KOPT-K1 (cell line): ENCODE data around the gene TMEM214.
"Not testable (repeated sequence)": the region's sequence is repeated elsewhere in the genome, so short reads cannot be mapped to it uniquely, and the experiment has no call there.

Source experiments
- H3K27ac ChIP-seq: fragments of 200-600 bp; sonication (generic); 2 replicates; pipeline ENCODE4 v1.5.1; 2016; ENCODE audit warnings: antibody characterized with exemption, mild to moderate bottlenecking, low read depth, low read length; ENCODE audit not compliant: poor library complexity, severe bottlenecking
- H3K36me3 ChIP-seq: fragments of 200-600 bp; sonication (generic); 2 replicates; pipeline ENCODE4 v1.5.1; 2017; ENCODE audit warnings: antibody characterized with exemption, mild to moderate bottlenecking, low read length, moderate library complexity; ENCODE audit not compliant: insufficient read depth
- H3K9me3 ChIP-seq: fragments of 200-600 bp; sonication (generic); 2 replicates; pipeline ENCODE4 v1.5.1; 2017; ENCODE audit warnings: antibody characterized with exemption, low read length, mild to moderate bottlenecking; ENCODE audit not compliant: insufficient read depth, poor library complexity, severe bottlenecking

TMEM214 gene

GRCh38 chr2:27060323-27060722 lies 27.6 kb downstream of the TMEM214 start:
- Histone ChIP-seq H3K27ac (no peak overlapping the region), H3K36me3 (peaks cover 68% of the 10 kb centered on the region), H3K9me3 (no peaks in the 10 kb centered on the region)

GRCh38 chr2:27065128-27065527 lies 32.4 kb downstream of the TMEM214 start:
- H3K36me3 ChIP-seq, result peaks cover 72% of the 10 kb centered on the region
- no peaks in the 10 kb centered on the region for H3K9me3 ChIP-seq
- no peak overlapping the region for H3K27ac ChIP-seq

GRCh38 chr2:27067385-27067784 lies 34.6 kb downstream of the TMEM214 start:
- no peak overlapping the region for H3K27ac ChIP-seq
- H3K9me3 ChIP-seq, result no peaks in the 10 kb centered on the region
- peaks cover 62% of the 10 kb centered on the region for H3K36me3 ChIP-seq

- H3K9me3 ChIP-seq, result no peaks in the 10 kb centered on the region
- H3K27ac ChIP-seq, result no peak overlapping the region
- peaks cover 55% of the 10 kb centered on the region for H3K36me3 ChIP-seq
Measured at GRCh38 chr2:27069436-27069835, 36.7 kb downstream of the TMEM214 start.

- Histone ChIP-seq H3K9me3 (no peaks in the 10 kb centered on the region), H3K27ac (peak overlapping the region; percentile 65), H3K36me3 (peaks cover 52% of the 10 kb centered on the region)
Measured at GRCh38 chr2:27069961-27070618, 37.3 kb downstream of the TMEM214 start.

- Histone ChIP-seq H3K36me3 (peaks cover 45% of the 10 kb centered on the region), H3K27ac (peak overlapping the region; percentile 65), H3K9me3 (no peaks in the 10 kb centered on the region)
Measured at GRCh38 chr2:27070653-27071276, 38.0 kb downstream of the TMEM214 start.

GRCh38 chr2:27071277-27071989 lies 38.7 kb downstream of the TMEM214 start, which contains the start of gene OST4:
TSS of gene OST4 (minus strand) at chr2:27071654.
- no peaks in the 10 kb centered on the region for H3K9me3 ChIP-seq
- H3K36me3 ChIP-seq, result peaks cover 38% of the 10 kb centered on the region
- peak within 1 kb of the TSS; percentile 65 for H3K27ac ChIP-seq

GRCh38 chr2:27071990-27072830 lies 39.4 kb downstream of the TMEM214 start:
- peak overlapping the region; percentile 65 for H3K27ac ChIP-seq
- H3K9me3 ChIP-seq, result no peaks in the 10 kb centered on the region
- H3K36me3 ChIP-seq, result peaks cover 31% of the 10 kb centered on the region

- no peaks in the 10 kb centered on the region for H3K9me3 ChIP-seq
- H3K27ac ChIP-seq, result no peak overlapping the region
- peaks cover 24% of the 10 kb centered on the region for H3K36me3 ChIP-seq
Measured at GRCh38 chr2:27072920-27073319, 40.2 kb downstream of the TMEM214 start.

- Histone ChIP-seq H3K27ac (no peak overlapping the region), H3K9me3 (no peaks in the 10 kb centered on the region), H3K36me3 (peaks cover 15% of the 10 kb centered on the region)
Measured at GRCh38 chr2:27073782-27074181, 41.0 kb downstream of the TMEM214 start.

- Histone ChIP-seq H3K9me3 (no peaks in the 10 kb centered on the region), H3K36me3 (peaks cover 3% of the 10 kb centered on the region), H3K27ac (peak overlapping the region; percentile 36)
Measured at GRCh38 chr2:27074738-27075565, 42.2 kb downstream of the TMEM214 start.

GRCh38 chr2:27075566-27075871 lies 42.8 kb downstream of the TMEM214 start:
- peak overlapping the region; percentile 36 for H3K27ac ChIP-seq
- H3K36me3 ChIP-seq, H3K9me3 ChIP-seq: not testable (repeated sequence)

- Histone ChIP-seq H3K27ac (no peak overlapping the region), H3K36me3 (no peaks in the 10 kb centered on the region), H3K9me3 (no peaks in the 10 kb centered on the region)
Measured at GRCh38 chr2:27076323-27076722, 43.6 kb downstream of the TMEM214 start.

GRCh38 chr2:27077231-27077630 lies 44.5 kb downstream of the TMEM214 start:
- H3K27ac ChIP-seq, result no peak overlapping the region

More at GRCh38 chr2:27077231-27077630, 44.5 kb downstream of the TMEM214 start:
- no peaks in the 10 kb centered on the region for H3K36me3 ChIP-seq
- H3K9me3 ChIP-seq, result no peaks in the 10 kb centered on the region
